GM12865 (cell line): ENCODE data around the gene FAM98C.
"Not testable (repeated sequence)": the region's sequence is repeated elsewhere in the genome, so short reads cannot be mapped to it uniquely, and the experiment has no call there.

Experiments used
- DNase-seq: peaks from one replicate; pipeline ENCODE4 v3.0.0; 2010; ENCODE audit warnings: low read depth
- H3K4me3 ChIP-seq: 2 replicates; pipeline ENCODE4 v1.5.1; 2011; ENCODE audit warnings: mild to moderate bottlenecking, low read depth, low read length, control low read depth
- CTCF ChIP-seq: IDR thresholded peaks from 2 replicates; pipeline ENCODE4 v1.5.1; 2011; ENCODE audit warnings: low read length, control low read depth, low read depth, inconsistent platforms; ENCODE audit not compliant: insufficient read depth; ENCODE audit errors: missing control alignments

Gene FAM98C

DNA sequence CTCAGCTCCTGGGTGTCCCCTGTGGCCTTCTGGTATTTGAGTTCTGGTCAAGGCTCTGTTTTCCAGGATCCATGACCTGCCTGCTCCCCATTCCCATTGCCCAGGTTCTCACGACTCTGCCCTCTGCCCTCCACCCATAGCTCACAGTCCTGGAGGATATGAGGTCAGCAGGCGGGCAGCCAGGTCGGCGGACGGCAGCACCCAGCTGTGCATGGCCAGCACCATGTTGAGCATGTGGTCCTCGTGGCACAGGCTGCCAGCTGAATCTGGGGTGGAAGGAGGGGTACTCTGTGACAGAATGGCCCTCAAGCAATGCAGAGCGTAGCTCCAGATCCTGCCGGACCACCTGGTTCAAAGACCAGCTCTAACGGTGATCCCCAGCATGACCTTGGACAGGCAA, 18.0 kb downstream of the FAM98C start:
- no peak overlapping the region for H3K4me3 ChIP-seq
- TF ChIP-seq CTCF, result no peak
- DNase-seq, result no peak

- no peak for TF ChIP-seq CTCF
These were observed 19.0 kb downstream of the FAM98C start for GRCh38 chr19:38421856-38422255.

GRCh38 chr19:38422438-38422837, 19.5 kb downstream of the FAM98C start:
- no peak for TF ChIP-seq CTCF
- DNase-seq, result no peak
- no peak overlapping the region for H3K4me3 ChIP-seq

More at GRCh38 chr19:38421856-38422255, 19.0 kb downstream of the FAM98C start:
- DNase-seq, result no peak
- H3K4me3 ChIP-seq, result no peak overlapping the region

GRCh38 chr19:38424272-38424671, 21.4 kb downstream of the FAM98C start:
- DNase-seq, result no peak
- no peak for TF ChIP-seq CTCF
- no peak overlapping the region for H3K4me3 ChIP-seq

- no peak for TF ChIP-seq CTCF
- no peak for DNase-seq
- H3K4me3 ChIP-seq, result no peak overlapping the region
These were observed 22.4 kb downstream of the FAM98C start for GRCh38 chr19:38425222-38425809.

- peak; percentile 29 for DNase-seq
- no peak within 1 kb of the TSS for H3K4me3 ChIP-seq
- no peak for TF ChIP-seq CTCF
These were observed 23.0 kb downstream of the FAM98C start, which contains the start of gene RASGRP4 for GRCh38 chr19:38425810-38426466. RASGRP4 (minus strand) TSS chr19:38426219; CDS start chr19:38426091, 128 bp downstream.

GRCh38 chr19:38427035-38427677, 24.3 kb downstream of the FAM98C start:
- peak; percentile 80 for DNase-seq
- not testable (repeated sequence) for H3K4me3 ChIP-seq
